Measurements from ENCODE around the gene SIAH3.

SIAH3 gene

DNA sequence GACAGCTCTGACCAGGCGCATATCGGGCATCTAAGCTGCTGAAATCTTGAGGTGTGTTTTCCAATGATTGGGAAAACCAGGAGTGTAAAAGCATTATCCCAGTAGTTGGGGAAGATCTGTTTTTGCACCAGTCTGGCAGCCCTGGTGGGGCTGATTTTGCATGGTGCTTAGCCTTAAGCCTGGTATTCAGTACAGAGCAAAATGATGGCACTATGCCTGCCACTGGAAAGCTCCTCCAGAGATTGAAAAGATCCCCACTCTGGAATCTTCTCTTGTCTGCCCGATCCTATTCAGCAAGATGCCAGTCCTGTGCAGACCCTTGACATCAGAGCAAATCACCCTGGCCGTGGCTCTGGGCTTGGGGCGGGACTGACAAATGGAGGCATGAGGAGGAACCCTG, 44.7 kb upstream of the SIAH3 start:
- Histone ChIP-seq H4K20me1 (ENCODE audit: low read depth, low read length) (no peaks in the 10 kb centered on the region), H3K4me2 (ENCODE audit: low read depth, low read length, poor library complexity, severe bottlenecking) (no peak overlapping the region), H3K4me3 (ENCODE audit: insufficient read depth, low read length, poor library complexity, severe bottlenecking) (no peak overlapping the region), H3K9me3 (ENCODE audit: insufficient read depth, low read length) (no peaks in the 10 kb centered on the region), H3K36me3 (ENCODE audit: low read length) (no peaks in the 10 kb centered on the region), H2AFZ (ENCODE audit: low read depth, low read length, severe bottlenecking) (no peak overlapping the region), H3K27ac (ENCODE audit: low read depth, low read length) (no peak overlapping the region), H3K27me3 (ENCODE audit: low read length) (no peaks in the 10 kb centered on the region), H3K9ac (ENCODE audit: low read length) (no peak overlapping the region), H3K79me2 (ENCODE audit: insufficient read depth, low read length) (no peaks in the 10 kb centered on the region), H3K9me2 (replicated peaks; ENCODE audit: insufficient read depth, low read length) (no peaks in the 10 kb centered on the region), H3F3A (ENCODE audit: insufficient read depth) (no peaks in the 10 kb centered on the region)
- no peak for TF ChIP-seq EZH2phosphoT487 (conservative IDR thresholded peaks at IDR 0.05; ENCODE audit: low read length)
- TF ChIP-seq, protein P1, sequence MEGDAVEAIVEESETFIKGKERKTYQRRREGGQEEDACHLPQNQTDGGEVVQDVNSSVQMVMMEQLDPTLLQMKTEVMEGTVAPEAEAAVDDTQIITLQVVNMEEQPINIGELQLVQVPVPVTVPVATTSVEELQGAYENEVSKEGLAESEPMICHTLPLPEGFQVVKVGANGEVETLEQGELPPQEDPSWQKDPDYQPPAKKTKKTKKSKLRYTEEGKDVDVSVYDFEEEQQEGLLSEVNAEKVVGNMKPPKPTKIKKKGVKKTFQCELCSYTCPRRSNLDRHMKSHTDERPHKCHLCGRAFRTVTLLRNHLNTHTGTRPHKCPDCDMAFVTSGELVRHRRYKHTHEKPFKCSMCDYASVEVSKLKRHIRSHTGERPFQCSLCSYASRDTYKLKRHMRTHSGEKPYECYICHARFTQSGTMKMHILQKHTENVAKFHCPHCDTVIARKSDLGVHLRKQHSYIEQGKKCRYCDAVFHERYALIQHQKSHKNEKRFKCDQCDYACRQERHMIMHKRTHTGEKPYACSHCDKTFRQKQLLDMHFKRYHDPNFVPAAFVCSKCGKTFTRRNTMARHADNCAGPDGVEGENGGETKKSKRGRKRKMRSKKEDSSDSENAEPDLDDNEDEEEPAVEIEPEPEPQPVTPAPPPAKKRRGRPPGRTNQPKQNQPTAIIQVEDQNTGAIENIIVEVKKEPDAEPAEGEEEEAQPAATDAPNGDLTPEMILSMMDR (IDR thresholded peaks at IDR 0.05; ENCODE audit: insufficient read depth, low read length, poor library complexity, severe bottlenecking) = no peak

DNA sequence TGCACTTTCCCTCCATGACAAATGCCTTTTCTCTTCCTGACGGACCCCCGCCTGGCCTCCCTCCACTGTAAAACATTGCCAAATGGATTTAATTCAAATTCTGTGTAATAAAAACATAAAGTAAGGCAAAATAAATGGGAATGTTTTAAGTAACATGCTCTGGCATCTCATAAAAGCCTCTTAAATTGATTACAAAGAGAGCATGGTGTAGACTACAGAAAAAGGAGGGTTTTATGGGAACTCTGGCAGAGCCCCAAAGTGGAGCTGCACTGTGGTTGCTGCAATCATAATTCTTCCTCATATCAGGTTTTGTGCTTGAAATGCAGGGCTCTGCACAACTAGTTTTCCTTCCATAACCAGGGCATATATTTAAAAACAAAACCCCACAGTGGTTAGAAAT, 44.3 kb upstream of the SIAH3 start:
- Histone ChIP-seq H4K20me1 (ENCODE audit: low read depth, low read length) (no peaks in the 10 kb centered on the region), H2AFZ (ENCODE audit: low read depth, low read length, severe bottlenecking) (no peak overlapping the region), H3K4me3 (ENCODE audit: insufficient read depth, low read length, poor library complexity, severe bottlenecking) (no peak overlapping the region), H3K4me2 (ENCODE audit: low read depth, low read length, poor library complexity, severe bottlenecking) (no peak overlapping the region), H3K36me3 (ENCODE audit: low read length) (no peaks in the 10 kb centered on the region), H3K9me3 (ENCODE audit: insufficient read depth, low read length) (no peaks in the 10 kb centered on the region), H3K79me2 (ENCODE audit: insufficient read depth, low read length) (no peaks in the 10 kb centered on the region), H3F3A (ENCODE audit: insufficient read depth) (no peaks in the 10 kb centered on the region), H3K9me2 (replicated peaks; ENCODE audit: insufficient read depth, low read length) (no peaks in the 10 kb centered on the region), H3K27me3 (ENCODE audit: low read length) (no peaks in the 10 kb centered on the region), H3K9ac (ENCODE audit: low read length) (no peak overlapping the region), H3K27ac (ENCODE audit: low read depth, low read length) (no peak overlapping the region)
- TF ChIP-seq, protein P1 (IDR thresholded peaks at IDR 0.05; ENCODE audit: insufficient read depth, low read length, poor library complexity, severe bottlenecking) = no peak
- TF ChIP-seq EZH2phosphoT487 (conservative IDR thresholded peaks at IDR 0.05; ENCODE audit: low read length) = no peak

DNA sequence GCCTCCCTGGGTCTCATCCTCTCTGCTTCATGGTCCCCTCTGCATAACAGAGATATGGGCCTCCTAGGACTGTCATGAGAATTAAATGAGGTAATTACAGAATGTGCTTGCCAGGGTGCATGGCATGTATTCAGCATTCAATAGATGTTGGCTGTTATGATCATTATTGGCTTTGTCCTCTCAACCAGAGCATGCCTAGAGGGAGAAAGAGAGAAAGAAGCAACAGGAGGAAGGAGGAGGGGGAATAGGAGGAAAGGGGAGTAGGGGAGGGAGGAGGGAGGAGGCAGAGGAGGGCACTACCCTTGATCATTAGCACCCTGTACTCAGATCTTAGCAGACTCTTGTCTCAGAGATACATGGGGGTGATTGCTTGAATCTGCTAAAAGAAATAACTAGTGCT, 41.0 kb upstream of the SIAH3 start:
- no peaks in the 10 kb centered on the region for H3K79me2 ChIP-seq (ENCODE audit: insufficient read depth, low read length)
- H2AFZ ChIP-seq (ENCODE audit: low read depth, low read length, severe bottlenecking) = no peak overlapping the region
- no peaks in the 10 kb centered on the region for H3F3A ChIP-seq (ENCODE audit: insufficient read depth)
- no peak overlapping the region for H3K9ac ChIP-seq (ENCODE audit: low read length)
- H4K20me1 ChIP-seq (ENCODE audit: low read depth, low read length) = no peaks in the 10 kb centered on the region
- H3K36me3 ChIP-seq (ENCODE audit: low read length) = no peaks in the 10 kb centered on the region
- TF ChIP-seq, protein P1 (IDR thresholded peaks at IDR 0.05; ENCODE audit: insufficient read depth, low read length, poor library complexity, severe bottlenecking) = no peak
- TF ChIP-seq EZH2phosphoT487 (conservative IDR thresholded peaks at IDR 0.05; ENCODE audit: low read length) = no peak
- no peak overlapping the region for H3K27ac ChIP-seq (ENCODE audit: low read depth, low read length)
- no peaks in the 10 kb centered on the region for H3K27me3 ChIP-seq (ENCODE audit: low read length)
- no peaks in the 10 kb centered on the region for H3K9me2 ChIP-seq (replicated peaks; ENCODE audit: insufficient read depth, low read length)
- H3K9me3 ChIP-seq (ENCODE audit: insufficient read depth, low read length) = no peaks in the 10 kb centered on the region
- no peak overlapping the region for H3K4me2 ChIP-seq (ENCODE audit: low read depth, low read length, poor library complexity, severe bottlenecking)
- H3K4me3 ChIP-seq (ENCODE audit: insufficient read depth, low read length, poor library complexity, severe bottlenecking) = no peak overlapping the region

All from SU-DHL-6 (cell line).